Prostate gland (tissue), 2 donors: ENCODE data around the gene ASCL5. TPM values are rescaled to one million over a fixed set of nuclear protein-coding genes. Genes with fewer than 3 reads are reported as not detected.

ENCODE experiments used
- DNase-seq: peaks from one replicate; pipeline ENCODE4 v3.0.0-alpha.2; 2019; ENCODE audit warnings: low spot score
- H3K27ac ChIP-seq, 2 donors: fragments of 200-600 bp; sonication (generic); 2 replicates each; pipeline ENCODE4 v1.5.1; 2017 to 2019
- H3K27me3 ChIP-seq: fragments of 200-600 bp; sonication (generic); replicated peaks from 2 replicates; pipeline ENCODE4 v1.5.1; 2019; ENCODE audit not compliant: insufficient read depth
- H3K36me3 ChIP-seq, 2 donors: fragments of 200-600 bp; sonication (generic); 1 replicate in 1 of 2; 2 replicates in 1 of 2; pipeline versions ENCODE4 v1.5.1 to v1.8.1; 2017 to 2019
- H3K4me1 ChIP-seq: fragments of 200-600 bp; sonication (generic); replicated peaks from 2 replicates; pipeline ENCODE4 v1.5.1; 2019
- H3K4me3 ChIP-seq, 2 donors: fragments of 200-600 bp; sonication (generic); 2 replicates each; pipeline ENCODE4 v1.5.1; 2017 to 2019
- H3K9me3 ChIP-seq: fragments of 200-600 bp; sonication (generic); 2 replicates; pipeline ENCODE4 v1.5.1; 2017
- CTCF ChIP-seq, 4 experiments: fragments of 200-600 bp in 2 of 4; fragments of 450-650 bp in 2 of 4; sonication (generic) in 2 of 4; IDR thresholded peaks; 1 replicate in 3 of 4; 2 replicates in 1 of 4; pipeline ENCODE4 v1.5.1; 2016 to 2019; ENCODE audit warnings: antibody characterized with exemption in 4 of 4, mild to moderate bottlenecking in 2 of 4, moderate library complexity in 2 of 4
- POLR2A ChIP-seq: fragments of 450-650 bp; IDR thresholded peaks from one replicate; pipeline ENCODE4 v1.6.1; 2016; ENCODE audit warnings: antibody characterized with exemption, mild to moderate bottlenecking
- POLR2AphosphoS5 ChIP-seq: sonication (generic); formaldehyde crosslinking; IDR thresholded peaks from one replicate; pipeline ENCODE4 v1.6.1; 2017; ENCODE audit warnings: antibody characterized with exemption
- WGBS: methylation state at CpG from one replicate; pipeline ENCODE4 v1.1.5; 2018; 5-methylcytosine and 5-hydroxymethylcytosine counted together
- intact Hi-C: fragments of 100-400 bp; cut with DNase I; formaldehyde crosslinking; loops from one replicate; pipeline ENCODE4 v1.14.2; 2022
- total RNA-seq, 2 donors: library from RNA; depleted of rRNA; stranded (reverse); fragments of >200 nt; gene quantifications; one replicate each; pipeline ENCODE4 v1.1.0, GENCODE V29; 2016

ASCL5 gene
- total RNA-seq, 2 donors from 2014 or later = not detected

GRCh38 chr1:201145816-201146215, 18.8 kb upstream of the ASCL5 start:
- Histone ChIP-seq H3K4me3 (no peak overlapping the region), H3K4me1 (no peaks in the 10 kb centered on the region), H3K36me3 (peaks cover 2 to 30% of the 10 kb centered on the region in 2 donors), H3K27me3 (no peaks in the 10 kb centered on the region), H3K27ac (no peak overlapping the region), H3K9me3 (no peaks in the 10 kb centered on the region)
- 88% methylated on average over 7 of the region's 7 CpGs for WGBS
- intact Hi-C loops = no loop called here
- no peak for DNase-seq
- no peak for TF ChIP-seq POLR2AphosphoS5
- TF ChIP-seq CTCF (IDR thresholded peaks at IDR 0.05) = no peak
- TF ChIP-seq POLR2A = no peak

- Histone ChIP-seq H3K9me3 (no peaks in the 10 kb centered on the region), H3K4me3 (no peak overlapping the region), H3K36me3 (peaks cover 2 to 30% of the 10 kb centered on the region in 2 donors), H3K4me1 (no peaks in the 10 kb centered on the region), H3K27ac (no peak overlapping the region), H3K27me3 (no peaks in the 10 kb centered on the region)
- WGBS = 82% methylated on average over 3 of the region's 3 CpGs
- no peak for DNase-seq
- intact Hi-C loops = no loop called here
- TF ChIP-seq POLR2AphosphoS5 (no peak), CTCF (IDR thresholded peaks at IDR 0.05) (no peak), POLR2A (no peak)
These were observed 18.1 kb upstream of the ASCL5 start for GRCh38 chr1:201145132-201145531.

- Histone ChIP-seq H3K36me3 (peaks cover 2 to 30% of the 10 kb centered on the region in 2 donors), H3K27me3 (no peaks in the 10 kb centered on the region), H3K9me3 (no peaks in the 10 kb centered on the region), H3K4me3 (no peak overlapping the region), H3K27ac (no peak overlapping the region), H3K4me1 (no peaks in the 10 kb centered on the region)
- WGBS = 81% methylated on average over 5 of the region's 5 CpGs
- intact Hi-C loops = no loop called here
- TF ChIP-seq POLR2AphosphoS5 = no peak
- TF ChIP-seq POLR2A = no peak
- TF ChIP-seq CTCF (IDR thresholded peaks at IDR 0.05) = no peak
- no peak for DNase-seq
These were observed 17.7 kb upstream of the ASCL5 start for GRCh38 chr1:201144701-201145100.

GRCh38 chr1:201143726-201144635, 17.0 kb upstream of the ASCL5 start:
- Histone ChIP-seq H3K4me3 (no peak overlapping the region), H3K36me3 (peaks cover 2 to 30% of the 10 kb centered on the region in 2 donors), H3K27me3 (no peaks in the 10 kb centered on the region), H3K4me1 (no peaks in the 10 kb centered on the region), H3K9me3 (no peaks in the 10 kb centered on the region), H3K27ac (no peak overlapping the region)
- DNase-seq = no peak
- 86% methylated on average over 18 of the region's 18 CpGs for WGBS
- intact Hi-C loops = no loop called here
- no peak for TF ChIP-seq POLR2AphosphoS5
- TF ChIP-seq POLR2A = no peak

GRCh38 chr1:201142849-201143725, 16.1 kb upstream of the ASCL5 start:
- Histone ChIP-seq H3K27ac (no peak overlapping the region), H3K4me3 (no peak overlapping the region), H3K9me3 (no peaks in the 10 kb centered on the region), H3K27me3 (no peaks in the 10 kb centered on the region), H3K4me1 (no peaks in the 10 kb centered on the region), H3K36me3 (peaks cover 2 to 30% of the 10 kb centered on the region in 2 donors)
- intact Hi-C loops = no loop called here
- no peak for TF ChIP-seq POLR2A
- TF ChIP-seq CTCF (IDR thresholded peaks at IDR 0.05) = no peak
- TF ChIP-seq POLR2AphosphoS5 = no peak
- no peak for DNase-seq
- WGBS = 86% methylated on average over 16 of the region's 16 CpGs
